HG03460 (cell line): ENCODE data around the gene KIF3B.

Experiments
- ATAC-seq: cut with Tn5 transposase; IDR thresholded peaks from one replicate; pipeline ENCODE4 v1.9.1; 2021; ENCODE audit not compliant: unreplicated experiment

Gene KIF3B

DNA sequence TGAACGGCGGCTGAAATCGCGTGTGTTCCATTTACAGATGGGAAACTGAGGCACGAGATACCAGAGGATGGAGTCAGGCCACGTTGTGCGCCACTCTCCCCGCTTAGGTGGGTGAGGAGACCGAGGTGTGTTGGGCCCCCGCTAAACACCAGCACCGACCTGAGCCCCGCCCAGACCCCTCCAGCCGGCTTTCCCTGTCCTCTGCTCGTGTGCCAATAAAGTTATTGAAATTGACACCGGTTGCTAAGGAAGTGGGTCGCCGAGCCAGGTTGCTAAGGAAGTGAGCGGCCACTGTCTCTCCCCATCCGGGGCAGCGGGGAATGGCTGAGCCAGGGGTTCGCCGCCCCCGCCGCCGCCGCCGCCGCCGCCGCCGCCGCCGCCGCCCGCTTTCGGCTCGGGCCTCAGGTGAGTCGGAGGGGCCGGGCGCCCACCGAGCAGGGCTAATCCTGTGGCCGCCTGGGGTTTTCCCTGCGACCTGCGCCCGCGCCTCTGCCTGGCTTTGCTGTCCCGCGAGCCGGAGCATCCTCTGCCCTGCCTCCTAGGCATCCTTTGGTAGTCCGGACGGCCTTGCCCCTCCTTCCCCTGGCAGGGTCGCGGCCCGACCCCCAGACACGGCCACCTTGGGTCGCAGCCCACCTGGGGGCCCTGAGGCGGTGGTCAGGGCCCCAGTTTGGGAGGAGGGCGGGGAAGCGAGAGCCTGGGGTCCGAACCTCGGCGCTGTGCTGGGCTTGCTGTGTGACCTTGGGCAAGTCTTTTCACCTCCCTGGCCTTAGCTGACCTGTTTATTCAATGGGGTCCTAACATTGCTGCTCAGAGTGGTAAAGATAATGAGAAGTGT, at the start of gene KIF3B:
KIF3B (plus strand) TSS at position 291 of the 838 bp plus-strand sequence. CDS start 32,127 bp downstream, outside the sequence.
- ATAC-seq = peak; percentile 77

DNA sequence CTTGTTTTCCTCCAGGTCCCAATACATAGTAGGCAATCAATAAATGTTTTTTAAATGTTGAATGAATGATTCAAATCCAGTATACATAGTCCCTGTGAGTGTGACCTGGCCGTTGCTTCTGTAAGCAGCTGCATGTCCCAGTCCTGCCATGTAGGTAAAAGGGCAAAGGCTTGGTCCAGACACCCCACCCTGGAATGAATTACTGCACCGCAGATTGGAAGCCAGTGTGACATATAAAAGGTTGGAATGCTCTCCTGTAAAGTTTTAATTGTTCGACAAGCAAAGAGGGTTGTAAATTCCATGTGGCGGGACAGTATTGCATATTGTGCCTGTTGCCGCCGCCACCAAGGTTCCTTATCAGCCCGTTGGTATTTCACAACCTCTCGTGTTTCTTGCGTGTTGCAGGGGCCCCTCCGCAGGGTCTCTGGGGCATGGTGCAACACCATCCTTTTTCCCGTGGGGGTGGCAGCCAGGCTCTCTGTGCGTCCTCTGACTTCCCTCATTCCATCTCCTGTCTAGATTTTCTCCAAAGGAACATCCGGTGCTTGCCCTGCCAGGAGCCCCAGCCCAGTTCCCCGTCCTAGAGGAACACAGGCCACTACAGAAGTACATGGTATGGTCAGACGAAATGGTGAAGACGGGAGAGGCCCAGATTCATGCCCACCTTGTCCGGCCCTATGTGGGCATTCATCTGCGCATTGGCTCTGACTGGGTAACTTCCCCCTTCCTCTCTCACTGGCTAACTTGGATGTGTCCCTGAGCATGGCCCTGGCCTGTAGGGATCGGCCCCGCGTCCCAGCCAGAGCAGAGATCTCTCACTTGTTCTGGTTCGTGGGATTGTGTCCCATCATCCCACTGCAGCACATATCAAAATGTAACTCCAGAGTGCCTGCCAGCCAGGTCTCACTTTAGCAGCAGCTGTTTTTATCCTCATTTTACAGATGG, 49.4 kb upstream of the KIF3B start:
- ATAC-seq = no peak

DNA sequence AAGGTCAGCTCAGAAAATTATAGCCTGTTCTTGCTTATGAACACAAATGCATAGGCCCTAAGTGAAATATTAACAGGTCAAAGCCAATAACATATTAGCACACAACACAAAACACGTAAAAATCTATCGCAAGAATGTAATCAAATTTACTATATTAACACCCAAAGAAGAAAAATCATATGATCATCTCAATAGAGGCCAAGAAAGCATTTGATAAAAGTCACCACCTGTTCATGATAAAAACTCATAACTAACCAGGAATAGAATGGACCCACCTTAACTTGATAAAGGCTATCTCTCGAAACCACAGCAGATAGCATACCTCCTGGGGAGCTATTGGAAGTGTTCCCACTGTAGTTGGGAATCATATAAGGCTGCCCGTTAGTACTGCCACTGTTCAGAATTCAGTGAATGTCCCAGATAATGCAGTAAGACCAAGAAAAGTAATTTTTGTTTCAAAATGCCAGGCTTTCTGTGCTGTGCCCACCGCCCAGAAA, 48.2 kb upstream of the KIF3B start:
- ATAC-seq = no peak

DNA sequence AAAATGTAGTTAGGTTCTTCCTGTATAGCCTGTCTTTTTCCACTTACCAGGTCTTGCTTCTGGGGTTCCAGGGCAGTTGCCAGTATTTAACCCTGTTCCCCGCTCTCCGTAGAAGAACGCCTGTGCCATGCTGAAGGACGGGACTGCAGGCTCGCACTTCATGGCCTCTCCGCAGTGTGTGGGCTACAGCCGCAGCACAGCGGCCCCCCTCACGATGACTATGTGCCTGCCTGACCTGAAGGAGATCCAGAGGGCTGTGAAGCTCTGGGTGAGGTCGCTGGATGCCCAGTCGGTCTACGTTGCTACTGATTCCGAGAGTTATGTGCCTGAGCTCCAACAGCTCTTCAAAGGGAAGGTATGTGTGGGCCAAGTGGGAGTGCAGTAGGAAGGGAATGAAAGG, 46.7 kb upstream of the KIF3B start:
- no peak for ATAC-seq

DNA sequence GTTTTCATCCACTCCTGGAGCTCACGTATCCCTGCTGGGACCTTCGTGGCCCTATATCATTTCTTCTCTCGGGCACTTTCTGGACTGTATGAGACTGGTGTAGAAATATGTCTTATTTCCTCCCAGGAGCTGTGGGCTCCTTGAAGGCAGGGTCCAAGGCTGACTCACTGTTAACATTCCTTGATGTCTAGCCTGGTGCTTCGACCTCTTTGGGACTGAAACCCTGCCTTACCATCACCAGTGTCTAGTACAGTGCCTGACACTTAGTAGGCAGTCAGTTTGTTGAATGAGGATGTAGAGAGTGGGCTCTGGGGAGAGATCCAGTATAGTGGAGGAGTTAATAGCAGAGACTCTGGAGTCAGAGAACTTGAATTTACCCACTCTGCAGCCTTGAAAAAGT, 46.2 kb upstream of the KIF3B start:
- ATAC-seq = no peak

DNA sequence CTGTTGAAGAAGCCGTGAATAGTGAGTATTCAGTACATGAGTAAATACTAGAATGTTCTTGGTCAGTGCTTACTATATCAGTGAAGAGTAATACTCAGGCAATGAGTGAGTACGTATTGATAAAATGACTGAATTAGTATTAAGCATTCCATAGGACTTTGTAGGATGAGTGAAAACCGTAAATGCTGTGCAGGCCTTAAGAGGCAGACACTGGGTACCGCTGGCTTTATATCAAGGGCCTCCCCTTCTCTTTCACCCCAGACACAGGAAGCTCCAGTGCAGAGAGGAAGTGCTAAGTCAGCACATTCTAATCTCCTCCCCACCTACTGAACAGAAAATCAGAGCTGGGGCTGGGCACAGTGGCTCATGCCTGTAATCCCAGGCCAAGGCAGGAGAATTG, 45.6 kb upstream of the KIF3B start:
- no peak for ATAC-seq

DNA sequence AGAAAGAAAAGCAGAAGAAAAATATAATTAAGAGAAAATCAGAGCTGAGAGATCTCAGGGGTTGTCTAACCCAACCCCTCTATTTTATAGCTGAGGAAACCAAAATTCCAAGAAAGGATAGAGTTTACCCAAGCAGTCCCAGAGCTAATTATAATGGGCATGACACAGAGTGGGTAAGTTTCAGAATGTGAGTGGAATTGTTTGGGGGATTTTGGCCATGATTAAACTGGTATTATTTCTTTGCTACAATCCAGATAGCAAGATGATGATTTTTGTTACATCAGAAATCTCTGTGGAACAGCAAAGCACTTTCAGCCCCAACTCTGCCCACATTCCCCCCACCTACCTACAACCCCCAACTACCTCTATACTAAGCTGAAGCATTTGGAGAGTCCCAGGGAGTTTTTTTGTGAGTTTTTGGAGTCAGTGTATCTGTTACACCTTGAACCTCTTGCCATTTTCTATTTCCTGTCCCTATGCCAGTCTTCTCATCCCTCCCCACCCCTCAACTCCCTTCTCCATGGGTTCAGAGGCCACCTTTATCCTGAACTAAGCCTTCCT, 45.0 kb upstream of the KIF3B start:
- ATAC-seq = no peak

DNA sequence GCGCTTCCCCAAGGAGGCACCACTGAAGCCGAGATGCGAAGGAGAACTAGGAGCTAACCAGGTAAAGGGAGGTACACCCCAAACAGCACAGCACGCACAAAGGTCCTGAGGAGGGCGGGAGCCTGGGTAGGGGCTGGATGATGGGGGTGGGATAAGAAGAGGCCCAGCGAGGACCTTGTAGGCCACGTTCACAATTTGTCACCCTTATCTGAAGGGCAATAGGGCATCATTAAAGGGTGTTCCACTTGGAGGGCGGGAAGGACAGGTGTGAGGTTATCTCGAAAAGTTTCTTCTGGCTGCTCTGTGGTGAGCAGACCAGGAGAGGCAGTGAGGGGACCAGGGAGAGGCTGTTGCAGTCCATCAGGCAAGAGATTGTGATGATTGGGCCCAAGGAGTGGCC, 44.2 kb upstream of the KIF3B start:
- ATAC-seq = no peak

DNA sequence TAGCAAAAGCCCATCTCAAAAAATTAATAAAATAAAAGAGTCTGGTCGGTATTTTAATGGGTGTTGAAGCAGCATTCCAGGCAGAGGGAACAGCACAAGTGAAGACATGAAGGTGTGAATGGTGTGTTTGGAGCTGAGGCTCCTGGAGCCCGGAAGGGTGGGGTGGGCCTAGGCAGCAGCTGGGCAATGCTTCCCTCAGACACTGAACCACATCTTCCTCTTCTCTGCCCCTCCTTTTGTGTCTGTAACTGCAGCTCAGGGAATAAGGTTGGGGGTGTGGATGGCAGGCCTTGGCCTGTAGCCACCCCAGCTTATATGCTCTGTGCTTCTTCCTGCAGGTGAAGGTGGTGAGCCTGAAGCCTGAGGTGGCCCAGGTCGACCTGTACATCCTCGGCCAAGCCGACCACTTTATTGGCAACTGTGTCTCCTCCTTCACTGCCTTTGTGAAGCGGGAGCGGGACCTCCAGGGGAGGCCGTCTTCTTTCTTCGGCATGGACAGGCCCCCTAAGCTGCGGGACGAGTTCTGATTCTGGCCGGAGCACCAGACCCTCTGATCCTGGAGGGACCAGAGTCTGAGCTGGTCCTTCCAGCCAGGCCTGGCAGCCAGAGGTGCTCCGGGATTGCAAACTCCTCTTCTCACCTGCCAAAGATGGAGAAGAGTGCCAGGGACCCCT, 43.2 kb upstream of the KIF3B start:
- ATAC-seq = no peak

DNA sequence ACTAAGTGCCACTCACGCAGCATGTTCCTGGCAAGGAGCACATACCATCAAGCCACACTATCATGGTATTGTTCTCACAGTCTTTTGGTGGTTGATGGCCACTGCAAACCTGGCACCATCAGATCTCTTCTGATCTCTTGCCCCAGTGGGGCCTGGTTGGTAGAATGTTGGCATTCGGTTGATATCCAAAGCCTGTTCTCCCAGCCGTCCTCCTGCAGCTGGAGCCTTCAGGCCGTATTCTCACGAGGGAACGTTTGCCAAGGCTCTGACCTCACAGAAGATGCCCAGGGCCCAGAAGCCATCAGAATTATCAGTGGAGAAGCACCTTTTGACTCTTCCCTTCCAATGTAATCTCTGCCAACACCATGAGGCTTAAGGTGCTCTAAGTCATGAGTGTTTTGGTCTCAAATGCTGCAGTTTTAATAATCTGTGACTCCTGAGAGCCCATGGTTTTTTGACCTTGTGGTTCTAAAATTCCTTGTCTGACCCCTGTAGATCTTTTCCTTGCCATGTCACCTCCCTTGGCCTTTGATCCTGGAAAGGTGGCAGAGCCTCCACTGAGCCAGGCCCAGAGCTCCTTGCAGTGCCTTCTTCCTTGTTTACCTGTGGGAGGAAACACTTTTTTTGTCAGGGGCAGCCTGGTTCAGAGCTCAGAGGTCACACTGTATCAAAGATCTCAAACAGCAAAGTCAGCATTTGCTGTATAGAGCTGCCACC, 42.0 kb upstream of the KIF3B start:
- no peak for ATAC-seq

DNA sequence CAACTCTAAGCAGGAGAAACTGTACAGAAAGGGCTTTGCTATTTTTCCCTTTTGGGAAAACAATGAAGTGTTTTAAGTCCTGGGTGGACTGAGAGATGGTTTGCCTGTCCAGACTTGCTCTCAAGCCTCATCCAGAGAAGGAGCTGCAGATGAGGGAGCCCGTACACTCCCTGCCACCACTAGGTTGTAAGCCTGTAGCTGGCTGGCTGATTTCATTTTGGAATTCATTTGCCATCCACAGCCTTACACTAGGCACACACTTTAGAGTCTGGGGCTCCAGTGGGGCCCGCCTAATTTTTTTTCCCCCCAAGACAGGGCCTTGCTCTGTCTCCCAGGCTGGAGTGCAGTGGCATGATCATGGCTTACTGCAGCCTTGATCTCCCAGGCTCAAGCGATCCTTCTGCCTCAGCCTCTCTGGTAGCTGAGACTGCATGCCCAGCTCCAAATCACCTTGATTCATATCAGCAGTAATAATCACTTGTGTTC, 41.4 kb upstream of the KIF3B start:
- ATAC-seq = no peak

DNA sequence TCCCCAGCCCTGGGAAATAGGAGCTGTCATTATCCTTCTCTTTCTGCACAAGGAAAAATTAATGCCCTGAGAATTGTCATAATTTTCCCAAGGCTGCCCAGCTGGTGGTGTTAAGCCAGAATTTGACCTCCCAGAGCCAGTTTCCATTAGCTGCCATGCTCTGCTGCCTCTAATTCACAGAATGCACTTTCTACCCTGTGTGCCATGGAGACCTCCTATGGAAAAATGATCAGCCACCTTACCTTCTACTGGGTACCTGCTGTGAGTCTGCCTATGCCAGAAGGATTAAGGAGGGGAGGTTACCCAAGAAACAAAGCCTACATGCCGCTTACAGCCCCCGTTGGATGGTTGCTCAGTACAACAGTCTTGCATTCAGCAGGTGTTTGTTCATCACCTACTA, 40.6 kb upstream of the KIF3B start:
- ATAC-seq = no peak

DNA sequence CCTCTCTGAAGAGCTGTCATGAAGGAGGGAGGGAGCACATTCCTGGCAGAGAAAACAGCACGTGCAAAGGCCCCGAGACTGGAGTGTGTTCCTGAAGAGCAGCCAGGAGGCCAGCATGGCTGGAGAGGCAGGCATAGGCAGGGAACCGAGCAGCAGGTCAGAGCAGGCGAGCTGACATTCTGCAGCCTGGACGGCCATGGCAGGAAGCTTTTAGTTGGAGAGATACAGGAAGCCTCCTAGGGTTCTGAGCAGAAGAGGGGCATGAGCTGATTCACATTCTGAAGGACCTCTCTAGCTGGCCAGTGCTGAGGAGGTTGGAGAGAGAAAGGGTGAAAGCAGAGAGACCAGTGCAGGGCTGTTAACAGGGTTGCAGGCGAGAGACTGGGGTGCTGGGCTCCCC, 40.0 kb upstream of the KIF3B start:
- ATAC-seq = no peak

DNA sequence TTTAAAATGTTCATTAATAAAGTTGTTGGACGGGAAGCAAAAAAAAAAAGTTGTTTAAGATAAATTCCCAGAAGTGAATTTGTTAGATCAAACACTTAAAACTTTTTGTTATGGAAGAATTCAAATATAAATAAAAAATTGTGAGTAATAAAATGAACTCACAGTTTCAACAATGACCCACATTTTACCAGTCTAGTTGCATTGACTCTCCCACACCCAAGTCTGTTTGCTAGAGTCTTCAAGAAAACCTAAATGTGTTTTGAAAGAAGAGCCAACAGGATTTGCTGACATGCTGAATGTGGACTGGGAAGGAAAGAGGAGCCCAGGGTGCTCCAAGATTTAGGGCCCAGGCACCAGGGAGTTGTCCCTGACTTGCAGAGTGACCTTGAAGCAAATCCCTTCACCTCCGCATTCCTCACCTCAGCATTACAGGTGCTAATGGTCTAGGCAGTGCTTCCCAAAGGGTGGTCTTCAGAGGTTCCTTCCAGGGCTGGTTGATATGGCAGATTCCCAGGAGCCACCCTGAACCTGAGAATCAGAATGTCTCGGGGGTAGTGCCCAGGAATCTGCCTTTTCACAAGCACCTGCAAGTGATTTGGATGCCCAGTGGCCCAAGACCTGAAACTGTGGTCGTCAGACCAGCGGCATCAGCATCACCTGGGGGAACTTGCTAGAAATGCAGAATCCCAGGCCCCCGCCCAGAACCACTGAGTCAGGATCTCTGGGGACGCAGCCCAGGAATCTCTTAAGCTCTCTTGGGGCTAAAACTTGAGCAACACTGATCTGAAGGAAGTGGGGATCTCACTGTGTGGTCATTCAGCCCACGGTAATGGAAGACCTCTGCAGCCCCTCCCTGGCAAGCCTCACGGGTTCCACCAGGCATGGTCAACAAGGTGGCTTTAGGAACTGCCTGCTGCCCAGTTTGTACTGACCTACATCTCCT, 38.7 kb upstream of the KIF3B start:
- no peak for ATAC-seq

DNA sequence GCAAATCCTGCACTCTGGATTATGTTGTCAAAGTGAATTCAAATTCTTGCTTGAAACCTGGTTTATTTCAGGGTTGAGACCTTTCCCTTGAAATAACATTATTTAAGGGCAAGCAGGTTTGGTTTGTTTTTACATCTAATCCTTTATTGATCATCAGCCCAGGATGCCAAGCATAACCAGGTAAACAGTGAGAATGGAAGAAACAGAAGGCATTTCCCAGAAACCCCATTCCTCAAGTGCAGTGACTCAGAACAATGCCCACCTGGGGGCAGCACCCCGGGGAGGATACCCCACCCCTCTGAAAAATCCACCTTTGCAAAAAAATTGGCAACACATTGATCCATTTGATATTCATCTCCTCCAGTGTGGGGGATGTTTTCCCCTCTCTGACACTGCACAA, 37.2 kb upstream of the KIF3B start:
- ATAC-seq = no peak

DNA sequence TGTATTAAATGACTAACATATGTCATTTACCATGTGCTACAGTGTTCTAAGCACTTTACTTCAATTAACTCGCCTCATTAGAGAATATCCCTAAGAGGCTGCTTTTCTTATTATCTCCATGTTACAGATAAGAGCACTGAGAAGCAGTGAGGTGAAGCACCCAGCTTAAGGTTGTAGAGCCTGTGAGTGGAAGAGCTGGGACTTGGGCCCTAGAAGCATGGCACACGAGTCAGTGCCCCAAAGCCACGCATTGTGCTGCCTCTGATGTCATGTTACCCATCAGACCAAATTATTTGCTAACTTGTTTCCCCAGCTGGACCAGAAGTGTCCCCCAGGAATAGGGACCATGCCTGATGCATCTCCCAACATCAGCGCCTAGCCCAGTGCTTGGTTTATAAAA, 35.6 kb upstream of the KIF3B start:
- ATAC-seq = no peak

DNA sequence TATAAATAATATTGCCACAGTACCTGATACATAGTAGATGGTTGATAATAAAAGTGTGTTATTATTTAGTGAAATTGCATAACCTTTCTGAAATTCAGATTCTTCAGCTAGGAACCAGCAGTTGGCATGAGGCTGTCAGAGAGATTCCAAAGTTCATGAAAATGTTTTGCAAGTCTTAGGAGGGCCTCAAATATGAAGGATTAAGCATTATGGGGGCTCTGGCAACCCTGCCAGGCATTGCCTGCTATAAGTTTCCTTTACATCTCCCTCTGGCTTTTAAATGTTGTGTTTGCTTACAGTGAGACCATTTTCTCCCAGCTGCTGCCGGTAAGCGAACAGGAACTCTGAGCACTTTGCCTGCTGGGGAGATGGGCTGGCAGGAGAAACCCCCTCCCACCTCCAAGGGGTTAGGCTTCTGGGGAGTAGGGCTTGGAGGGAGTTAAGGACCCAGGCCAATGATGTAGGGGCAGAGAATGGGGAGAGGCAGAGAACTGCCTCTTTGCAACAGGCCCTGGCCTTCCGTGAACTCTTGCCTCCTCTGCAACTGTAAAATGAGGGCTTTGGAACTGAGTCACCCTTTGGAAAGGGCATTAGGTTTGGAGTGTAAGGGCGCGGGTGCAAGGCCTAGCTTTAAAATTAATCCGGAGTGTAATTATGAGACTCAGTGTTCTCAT, 33.2 kb upstream of the KIF3B start:
- no peak for ATAC-seq

DNA sequence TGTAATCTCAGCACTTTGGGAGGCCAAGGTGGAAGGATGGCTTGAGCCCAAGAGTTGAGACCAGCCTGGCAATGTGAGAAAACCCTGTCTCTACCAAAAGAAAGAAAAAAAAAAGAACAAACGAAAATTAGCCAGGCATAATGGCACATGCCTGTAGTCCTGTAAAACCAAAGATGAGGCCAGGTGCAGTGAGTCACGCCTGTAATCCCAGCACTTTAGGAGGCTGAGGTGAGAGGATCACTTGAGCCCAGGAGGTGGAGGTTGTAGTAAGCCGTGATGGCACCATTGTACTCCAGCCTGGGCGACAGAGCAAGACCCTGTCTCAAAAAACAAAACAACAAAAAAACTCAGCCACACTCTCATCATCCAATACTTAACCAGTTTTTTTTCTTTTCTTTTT, 32.5 kb upstream of the KIF3B start:
- ATAC-seq = no peak
